C4-2B (cell line): ENCODE measurements around the gene JPT1.

Experiments
- ZFX ChIP-seq: fragments of 450-650 bp; IDR thresholded peaks from 2 replicates; pipeline ENCODE4 v1.6.1; 2017
- TF ChIP-seq, protein P1 (sequence below): fragments of 450-650 bp; conservative IDR thresholded peaks from 2 replicates; pipeline ENCODE4 v1.5.1; 2017; ENCODE audit warnings: mild to moderate bottlenecking

DNA sequence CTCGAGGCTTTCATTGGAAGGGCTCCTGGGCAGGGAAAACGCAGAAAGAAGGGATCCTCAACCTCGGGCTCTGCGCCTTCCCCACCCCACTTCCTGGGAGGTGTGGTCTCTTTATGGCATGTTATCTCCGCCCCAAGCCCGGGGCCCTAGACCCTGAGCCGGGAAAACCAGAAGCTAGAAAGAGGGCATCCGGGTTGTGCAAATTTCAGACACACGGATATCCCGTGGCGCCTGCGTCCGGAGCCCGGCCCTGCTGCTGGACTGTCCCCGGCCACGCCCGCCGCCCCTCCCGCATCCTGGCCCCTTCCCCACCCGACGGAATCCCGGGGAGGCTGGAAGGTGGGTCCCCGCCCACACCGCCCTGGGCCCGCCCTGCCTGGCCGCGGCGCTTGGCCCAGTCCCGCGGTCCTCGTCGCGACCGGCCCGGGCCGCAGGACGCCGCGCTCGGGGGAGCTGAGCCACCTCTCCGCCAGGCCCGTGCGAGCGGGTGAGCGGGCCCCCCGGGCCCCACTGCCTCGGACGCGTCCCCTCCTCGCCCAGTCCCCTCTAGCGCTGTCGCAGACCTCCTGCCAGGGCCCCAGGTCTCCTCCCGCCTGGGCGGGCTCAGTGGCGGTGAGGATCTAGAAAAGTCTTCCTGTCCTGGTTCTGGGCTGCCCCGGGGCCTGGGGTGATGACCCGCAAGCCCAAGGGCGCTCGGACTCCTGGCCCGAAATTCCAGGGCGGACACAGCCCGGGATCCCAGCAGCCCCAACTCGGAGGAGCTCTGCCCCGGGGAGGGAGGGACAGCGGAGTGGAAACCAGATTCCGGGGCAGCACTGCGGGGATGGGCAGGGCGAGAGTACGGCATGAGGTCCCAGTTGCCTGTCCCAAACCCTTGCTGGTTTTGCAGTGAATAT is 66.5 kb downstream of the JPT1 start, which contains the start of gene SLC16A5:
- TF ChIP-seq, protein P1, sequence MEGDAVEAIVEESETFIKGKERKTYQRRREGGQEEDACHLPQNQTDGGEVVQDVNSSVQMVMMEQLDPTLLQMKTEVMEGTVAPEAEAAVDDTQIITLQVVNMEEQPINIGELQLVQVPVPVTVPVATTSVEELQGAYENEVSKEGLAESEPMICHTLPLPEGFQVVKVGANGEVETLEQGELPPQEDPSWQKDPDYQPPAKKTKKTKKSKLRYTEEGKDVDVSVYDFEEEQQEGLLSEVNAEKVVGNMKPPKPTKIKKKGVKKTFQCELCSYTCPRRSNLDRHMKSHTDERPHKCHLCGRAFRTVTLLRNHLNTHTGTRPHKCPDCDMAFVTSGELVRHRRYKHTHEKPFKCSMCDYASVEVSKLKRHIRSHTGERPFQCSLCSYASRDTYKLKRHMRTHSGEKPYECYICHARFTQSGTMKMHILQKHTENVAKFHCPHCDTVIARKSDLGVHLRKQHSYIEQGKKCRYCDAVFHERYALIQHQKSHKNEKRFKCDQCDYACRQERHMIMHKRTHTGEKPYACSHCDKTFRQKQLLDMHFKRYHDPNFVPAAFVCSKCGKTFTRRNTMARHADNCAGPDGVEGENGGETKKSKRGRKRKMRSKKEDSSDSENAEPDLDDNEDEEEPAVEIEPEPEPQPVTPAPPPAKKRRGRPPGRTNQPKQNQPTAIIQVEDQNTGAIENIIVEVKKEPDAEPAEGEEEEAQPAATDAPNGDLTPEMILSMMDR: no peak
- TF ChIP-seq ZFX: no peak
